SU-DHL-6 (cell line): Measurements from ENCODE around the gene DIAPH2.
"Not testable (repeated sequence)": the region's sequence is repeated elsewhere in the genome, so short reads cannot be mapped to it uniquely, and the experiment has no call there.

Experiments used
- H2AFZ ChIP-seq: fragments of 200-600 bp; sonication (generic); 2 replicates; pipeline ENCODE4 v1.6.1; 2014; ENCODE audit warnings: low read depth, mild to moderate bottlenecking, moderate library complexity, mixed read lengths, antibody characterized with exemption, low read length; ENCODE audit not compliant: severe bottlenecking
- H3F3A ChIP-seq: fragments of 200-600 bp; shearing (Covaris generic); 2 replicates; pipeline ENCODE4 v1.6.0; 2016; ENCODE audit warnings: antibody characterized with exemption, mild to moderate bottlenecking; ENCODE audit not compliant: insufficient read depth
- H3K27ac ChIP-seq: fragments of 200-600 bp; sonication (generic); 2 replicates; pipeline ENCODE4 v1.5.1; 2016; ENCODE audit warnings: low read depth, mild to moderate bottlenecking, low read length, moderate library complexity, mixed read lengths
- H3K27me3 ChIP-seq: fragments of 200-600 bp; sonication (generic), shearing (Covaris generic); 2 replicates; pipeline ENCODE4 v1.6.0; 2014; ENCODE audit warnings: mild to moderate bottlenecking, low read length
- H3K36me3 ChIP-seq: fragments of 200-600 bp; sonication (generic); 2 replicates; pipeline ENCODE4 v1.6.1; 2014; ENCODE audit warnings: mild to moderate bottlenecking, low read length, mixed read lengths
- H3K4me2 ChIP-seq: fragments of 300-600, 200-600 bp; shearing (Covaris generic), sonication (generic); 2 replicates; pipeline ENCODE4 v1.6.0; 2014; ENCODE audit warnings: low read length, low read depth, mild to moderate bottlenecking; ENCODE audit not compliant: poor library complexity, severe bottlenecking
- H3K4me3 ChIP-seq: fragments of 200-600 bp; sonication (generic); 2 replicates; pipeline ENCODE4 v1.5.1; 2014; ENCODE audit warnings: antibody characterized with exemption, low read length, mild to moderate bottlenecking, mixed read lengths; ENCODE audit not compliant: insufficient read depth, poor library complexity, severe bottlenecking
- H3K79me2 ChIP-seq: fragments of 200-600 bp; sonication (generic); 2 replicates; pipeline ENCODE4 v1.6.1; 2014; ENCODE audit warnings: mild to moderate bottlenecking, low read length, moderate library complexity; ENCODE audit not compliant: insufficient read depth
- H3K9ac ChIP-seq: fragments of 200-600 bp; sonication (generic); 2 replicates; pipeline ENCODE4 v1.7.0; 2014; ENCODE audit warnings: mild to moderate bottlenecking, low read length
- H3K9me2 ChIP-seq: fragments of 200-600 bp; sonication (generic); replicated peaks from 2 replicates; pipeline ENCODE4 v1.6.1; 2014; ENCODE audit warnings: low read length; ENCODE audit not compliant: insufficient read depth
- H3K9me3 ChIP-seq: fragments of 200-600 bp; sonication (generic); 2 replicates; pipeline ENCODE4 v1.6.1; 2014; ENCODE audit warnings: low read length, mixed read lengths; ENCODE audit not compliant: insufficient read depth
- H4K20me1 ChIP-seq: fragments of 200-600 bp; sonication (generic); 2 replicates; pipeline ENCODE4 v1.6.1; 2014; ENCODE audit warnings: low read depth, mild to moderate bottlenecking, antibody characterized with exemption, low read length, moderate library complexity, mixed read lengths
- CTCF ChIP-seq: fragments of 200-600 bp; sonication (generic); IDR thresholded peaks from one replicate; pipeline ENCODE4 v1.5.1; 2017; ENCODE audit warnings: antibody characterized with exemption, mild to moderate bottlenecking, low read length, moderate library complexity; ENCODE audit not compliant: insufficient read depth, poor library complexity, severe bottlenecking
- EZH2phosphoT487 ChIP-seq: fragments of 200-600 bp; sonication (generic), shearing (Covaris generic); conservative IDR thresholded peaks from 2 replicates; pipeline ENCODE4 v1.6.1; 2018; ENCODE audit warnings: mild to moderate bottlenecking, antibody characterized with exemption, low read length, moderate library complexity, mixed read lengths

DIAPH2 gene

DNA sequence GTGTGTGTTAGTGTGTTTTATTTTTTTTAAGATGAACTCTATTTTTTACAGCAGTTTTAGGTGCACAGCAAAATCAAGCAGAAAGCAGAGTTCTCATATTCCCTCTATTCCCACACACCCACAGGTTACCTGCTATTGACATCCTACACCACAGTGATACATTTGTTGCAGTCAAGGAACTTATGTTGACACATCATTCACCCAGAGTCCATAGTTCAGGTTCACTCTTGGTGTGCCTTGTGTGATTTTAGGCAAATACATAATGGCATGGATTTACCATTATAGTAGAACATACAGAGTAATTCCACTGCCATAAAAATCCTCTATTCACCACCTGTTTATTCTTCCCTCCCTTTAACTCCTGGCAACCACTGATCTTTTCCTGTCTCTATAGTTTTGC lies 28.7 kb downstream of the DIAPH2 start:
- H2AFZ ChIP-seq, result no peak overlapping the region
- no peak overlapping the region for H3K9ac ChIP-seq
- H3K4me2 ChIP-seq, result no peak overlapping the region
- H3K9me3 ChIP-seq, result no peaks in the 10 kb centered on the region
- no peaks in the 10 kb centered on the region for H3F3A ChIP-seq
- no peaks in the 10 kb centered on the region for H3K36me3 ChIP-seq
- no peaks in the 10 kb centered on the region for H4K20me1 ChIP-seq
- TF ChIP-seq CTCF (no peak), EZH2phosphoT487 (no peak)
- H3K27ac ChIP-seq, result no peak overlapping the region
- H3K27me3 ChIP-seq, result no peaks in the 10 kb centered on the region
- no peak overlapping the region for H3K4me3 ChIP-seq
- peaks cover 21% of the 10 kb centered on the region; the same call in 1 of the 2 replicates for H3K79me2 ChIP-seq
- H3K9me2 ChIP-seq, result no peaks in the 10 kb centered on the region

GRCh38 chrX:96714393-96714792 lies 29.8 kb downstream of the DIAPH2 start:
- not testable (repeated sequence) for H3K4me3 ChIP-seq, H3K36me3 ChIP-seq, H3K9me3 ChIP-seq, H3K9me2 ChIP-seq, H3K27ac ChIP-seq, H3K4me2 ChIP-seq, H2AFZ ChIP-seq, H3K9ac ChIP-seq, H3K27me3 ChIP-seq, H4K20me1 ChIP-seq, H3F3A ChIP-seq
- H3K79me2 ChIP-seq, result peaks cover 21% of the 10 kb centered on the region; the same call in 1 of the 2 replicates

GRCh38 chrX:96715481-96715880 lies 30.8 kb downstream of the DIAPH2 start:
- Histone ChIP-seq H2AFZ (no peak overlapping the region), H3K27ac (no peak overlapping the region), H3K79me2 (peaks cover 14% of the 10 kb centered on the region; the same call in 1 of the 2 replicates), H3K36me3 (no peaks in the 10 kb centered on the region), H3K9me3 (no peaks in the 10 kb centered on the region), H3K9me2 (no peaks in the 10 kb centered on the region), H3K27me3 (no peaks in the 10 kb centered on the region), H4K20me1 (no peaks in the 10 kb centered on the region), H3F3A (no peaks in the 10 kb centered on the region), H3K4me2 (no peak overlapping the region), H3K4me3 (no peak overlapping the region), H3K9ac (no peak overlapping the region)
- no peak for TF ChIP-seq CTCF
- TF ChIP-seq EZH2phosphoT487, result no peak

DNA sequence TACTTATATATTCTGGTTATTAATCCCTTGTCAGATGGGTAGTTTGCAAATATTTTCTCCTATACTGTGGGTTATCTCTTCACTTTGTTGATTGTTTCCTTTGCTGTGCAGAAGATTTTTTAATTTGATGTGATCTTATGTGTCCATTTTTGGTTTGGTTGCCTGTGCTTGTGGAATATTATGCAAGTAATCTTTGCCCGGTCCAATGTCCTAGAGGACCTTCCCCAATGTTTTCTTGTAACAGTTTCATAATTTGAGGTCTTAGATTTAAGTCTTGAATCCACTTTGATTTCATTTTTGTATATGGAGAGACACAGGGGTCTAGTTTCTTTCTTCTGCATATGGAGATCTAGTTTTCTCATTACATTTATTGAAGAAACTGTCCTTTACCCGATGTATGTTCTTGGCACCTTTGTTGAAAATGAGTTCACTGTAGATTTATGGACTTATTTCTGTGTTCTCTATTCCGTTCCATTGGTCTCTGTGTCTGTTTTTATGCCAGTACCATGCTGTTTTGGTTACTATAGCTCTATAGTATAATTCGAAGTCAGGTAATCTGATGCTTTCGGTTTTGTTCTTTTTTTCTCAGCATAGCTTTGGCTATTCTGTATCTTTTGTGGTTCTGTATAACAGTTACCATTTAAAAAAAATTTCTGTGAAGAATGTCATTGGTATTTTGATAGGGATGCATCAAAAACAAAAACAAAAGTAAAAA lies 34.7 kb downstream of the DIAPH2 start:
- Histone ChIP-seq H3K9me2 (no peaks in the 10 kb centered on the region), H4K20me1 (no peaks in the 10 kb centered on the region), H3K79me2 (peaks cover 10% of the 10 kb centered on the region; the same call in 1 of the 2 replicates), H3K36me3 (no peaks in the 10 kb centered on the region), H3K9me3 (no peaks in the 10 kb centered on the region), H3K27me3 (no peaks in the 10 kb centered on the region), H3F3A (no peaks in the 10 kb centered on the region), H2AFZ (no peak overlapping the region), H3K4me2 (no peak overlapping the region), H3K27ac (no peak overlapping the region), H3K9ac (no peak overlapping the region), H3K4me3 (no peak overlapping the region)
- TF ChIP-seq EZH2phosphoT487, result no peak
- TF ChIP-seq CTCF, result no peak
